HUES6 (cell line): ENCODE measurements around the gene EFNB1.

Experiments
- H3K27ac ChIP-seq: 2 replicates; pipeline ENCODE4 v1.7.0; 2013; ENCODE audit warnings: low read depth, mild to moderate bottlenecking, low read length, inconsistent platforms
- H3K27me3 ChIP-seq: 2 replicates; pipeline ENCODE4 v1.6.1; 2013; ENCODE audit warnings: low read length; ENCODE audit not compliant: control insufficient read depth, insufficient read depth
- H3K36me3 ChIP-seq: 2 replicates; pipeline ENCODE4 v1.6.1; 2013; ENCODE audit warnings: low read length; ENCODE audit not compliant: control insufficient read depth, insufficient read depth
- H3K4me1 ChIP-seq: 2 replicates; pipeline ENCODE4 v1.6.1; 2013; ENCODE audit warnings: low read length; ENCODE audit not compliant: control insufficient read depth, insufficient read depth
- H3K4me3 ChIP-seq: 2 replicates; pipeline ENCODE4 v1.5.1; 2013; ENCODE audit warnings: low read depth, low read length
- H3K9ac ChIP-seq: one replicate; pipeline ENCODE4 v1.6.1; 2013; ENCODE audit warnings: mild to moderate bottlenecking, low read length
- H3K9me3 ChIP-seq: 2 replicates; pipeline ENCODE4 v1.6.1; 2013; ENCODE audit warnings: low read depth, low read length; ENCODE audit not compliant: control insufficient read depth, insufficient read depth

Gene EFNB1

GRCh38 chrX:68827848-68828624 is 785 bp upstream of the EFNB1 start:
- Histone ChIP-seq H3K9ac (peak overlapping the region; percentile 20), H3K36me3 (no peaks in the 10 kb centered on the region), H3K4me1 (peaks cover 32% of the 10 kb centered on the region), H3K4me3 (peak overlapping the region; percentile 61), H3K27ac (no peak overlapping the region), H3K27me3 (peaks cover 94% of the 10 kb centered on the region), H3K9me3 (no peaks in the 10 kb centered on the region; the same call in 1 of the 2 replicates)

GRCh38 chrX:68829582-68830418 is 979 bp downstream of the EFNB1 start:
- Histone ChIP-seq H3K36me3 (no peaks in the 10 kb centered on the region), H3K4me3 (peak overlapping the region; percentile 67), H3K27ac (no peak overlapping the region), H3K9me3 (no peaks in the 10 kb centered on the region; the same call in 1 of the 2 replicates), H3K27me3 (peaks cover 96% of the 10 kb centered on the region), H3K4me1 (peaks cover 30% of the 10 kb centered on the region), H3K9ac (peak overlapping the region; percentile 79)

GRCh38 chrX:68830419-68831404 is 1.9 kb downstream of the EFNB1 start:
- H3K9me3 ChIP-seq = no peaks in the 10 kb centered on the region
- H3K9ac ChIP-seq = peak overlapping the region; percentile 79
- H3K27me3 ChIP-seq = peaks cover 96% of the 10 kb centered on the region

GRCh38 chrX:68831405-68832100 is 2.7 kb downstream of the EFNB1 start:
- peaks cover 35% of the 10 kb centered on the region for H3K4me1 ChIP-seq
- no peaks in the 10 kb centered on the region for H3K9me3 ChIP-seq
- H3K4me3 ChIP-seq = peak overlapping the region; percentile 67
- no peak overlapping the region for H3K27ac ChIP-seq
- H3K27me3 ChIP-seq = peaks cover 96% of the 10 kb centered on the region
- H3K36me3 ChIP-seq = no peaks in the 10 kb centered on the region
- peak overlapping the region; percentile 27 for H3K9ac ChIP-seq

More at GRCh38 chrX:68830419-68831404, 1.9 kb downstream of the EFNB1 start:
- H3K36me3 ChIP-seq = no peaks in the 10 kb centered on the region
- no peak overlapping the region for H3K27ac ChIP-seq
- H3K4me3 ChIP-seq = peak overlapping the region; percentile 67
- peaks cover 35% of the 10 kb centered on the region for H3K4me1 ChIP-seq

GRCh38 chrX:68832101-68832416 is 3.2 kb downstream of the EFNB1 start:
- H3K27me3 ChIP-seq = peaks cover 96% of the 10 kb centered on the region
- no peaks in the 10 kb centered on the region for H3K36me3 ChIP-seq
- H3K4me3 ChIP-seq = peak overlapping the region; percentile 67
- peak overlapping the region; percentile 27 for H3K9ac ChIP-seq
- no peak overlapping the region for H3K27ac ChIP-seq
- H3K9me3 ChIP-seq = no peaks in the 10 kb centered on the region
- peaks cover 35% of the 10 kb centered on the region for H3K4me1 ChIP-seq

GRCh38 chrX:68832516-68833447 is 4.0 kb downstream of the EFNB1 start:
- no peaks in the 10 kb centered on the region for H3K36me3 ChIP-seq
- H3K27ac ChIP-seq = no peak overlapping the region
- H3K4me3 ChIP-seq = peak overlapping the region; percentile 67; the same call in 1 of the 2 replicates
- no peak overlapping the region for H3K9ac ChIP-seq
- no peaks in the 10 kb centered on the region for H3K9me3 ChIP-seq
- peaks cover 95% of the 10 kb centered on the region for H3K27me3 ChIP-seq
- peaks cover 35% of the 10 kb centered on the region for H3K4me1 ChIP-seq

GRCh38 chrX:68833448-68833805 is 4.6 kb downstream of the EFNB1 start:
- H3K27ac ChIP-seq = no peak overlapping the region
- no peak overlapping the region for H3K9ac ChIP-seq
- H3K4me1 ChIP-seq = peaks cover 33% of the 10 kb centered on the region
- peaks cover 90% of the 10 kb centered on the region for H3K27me3 ChIP-seq
- no peaks in the 10 kb centered on the region for H3K9me3 ChIP-seq
- H3K36me3 ChIP-seq = no peaks in the 10 kb centered on the region
- H3K4me3 ChIP-seq = no peak overlapping the region

GRCh38 chrX:68833855-68834331 is 5.1 kb downstream of the EFNB1 start:
- H3K9me3 ChIP-seq = no peaks in the 10 kb centered on the region
- H3K36me3 ChIP-seq = no peaks in the 10 kb centered on the region
- no peak overlapping the region for H3K4me3 ChIP-seq
- H3K27me3 ChIP-seq = peaks cover 88% of the 10 kb centered on the region
- no peak overlapping the region for H3K27ac ChIP-seq
- H3K4me1 ChIP-seq = peaks cover 31% of the 10 kb centered on the region
- no peak overlapping the region for H3K9ac ChIP-seq

GRCh38 chrX:68834371-68835103 is 5.7 kb downstream of the EFNB1 start:
- Histone ChIP-seq H3K9ac (no peak overlapping the region), H3K27me3 (peaks cover 81% of the 10 kb centered on the region), H3K36me3 (peaks cover 5% of the 10 kb centered on the region; the same call in 1 of the 2 replicates), H3K9me3 (no peaks in the 10 kb centered on the region), H3K27ac (no peak overlapping the region), H3K4me1 (peaks cover 31% of the 10 kb centered on the region), H3K4me3 (no peak overlapping the region)
